ENCODE data around the gene SNX25. TPM values are rescaled to one million over a fixed set of nuclear protein-coding genes. Genes with fewer than 3 reads are reported as not detected.

SNX25 gene
- total RNA-seq, 1 donor from 2014 or later = 53.1 TPM

- H3K27me3 Mint-ChIP-seq = no peaks in the 10 kb centered on the region
- DNase-seq = no peak
- no peak overlapping the region for H3K4me3 Mint-ChIP-seq
- H3K4me1 Mint-ChIP-seq = peaks cover 9% of the 10 kb centered on the region
- POLR2A ChIA-PET = no interaction called here
- intact Hi-C loops (cut with micrococcal nuclease) = no loop called here
- ATAC-seq (ENCODE audit: low read depth) = no peak
- H3K9me3 Mint-ChIP-seq = peaks cover 14% of the 10 kb centered on the region
- TF ChIP-seq CTCF (IDR thresholded peaks at IDR 0.05) = no peak
- H3K27ac Mint-ChIP-seq = no peak overlapping the region
- CTCF ChIA-PET = no interaction called here
- peaks cover 13% of the 10 kb centered on the region for H3K36me3 Mint-ChIP-seq (ENCODE audit: low read depth)
Measured at GRCh38 chr4:185381288-185382196, 172.1 kb downstream of the SNX25 start.

- Mint-ChIP-seq H3K27ac (no peak overlapping the region), H3K9me3 (peaks cover 14% of the 10 kb centered on the region), H3K36me3 (ENCODE audit: low read depth) (peaks cover 7% of the 10 kb centered on the region), H3K27me3 (no peaks in the 10 kb centered on the region), H3K4me3 (no peak overlapping the region), H3K4me1 (peaks cover 9% of the 10 kb centered on the region)
- ChIA-PET POLR2A (no interaction called here), CTCF (no interaction called here)
- intact Hi-C loops (cut with micrococcal nuclease) = no loop called here
- ATAC-seq (ENCODE audit: low read depth) (no peak), DNase-seq (no peak)
- no peak for TF ChIP-seq CTCF (IDR thresholded peaks at IDR 0.05)
Measured at GRCh38 chr4:185382754-185383153, 173.4 kb downstream of the SNX25 start.

- ATAC-seq (ENCODE audit: low read depth) = no peak
- POLR2A ChIA-PET = no interaction called here
- CTCF ChIA-PET = interaction anchor here (0.6 kb wide), 1 partner anchor 37 kb away, joined by 3 read pairs; no protein-coding TSS in a partner anchor
- intact Hi-C loops (cut with micrococcal nuclease) = no loop called here
- H3K27me3 Mint-ChIP-seq = no peaks in the 10 kb centered on the region
- peaks cover 14% of the 10 kb centered on the region for H3K9me3 Mint-ChIP-seq
- H3K27ac Mint-ChIP-seq = no peak overlapping the region
- no peak for DNase-seq
- peaks cover 9% of the 10 kb centered on the region for H3K4me1 Mint-ChIP-seq
- peaks cover 7% of the 10 kb centered on the region for H3K36me3 Mint-ChIP-seq (ENCODE audit: low read depth)
- no peak overlapping the region for H3K4me3 Mint-ChIP-seq
- no peak for TF ChIP-seq CTCF (IDR thresholded peaks at IDR 0.05)
Measured at GRCh38 chr4:185383451-185383850, 174.1 kb downstream of the SNX25 start.

- ATAC-seq (ENCODE audit: low read depth) (no peak), DNase-seq (no peak)
- CTCF ChIA-PET = interaction anchor here (0.6 kb wide), 2 partner anchors 38 to 200 kb away, joined by 3 read pairs; no protein-coding TSS in a partner anchor
- Mint-ChIP-seq H3K4me1 (peaks cover 9% of the 10 kb centered on the region), H3K27me3 (no peaks in the 10 kb centered on the region), H3K4me3 (no peak overlapping the region), H3K36me3 (ENCODE audit: low read depth) (peaks cover 7% of the 10 kb centered on the region), H3K27ac (no peak overlapping the region), H3K9me3 (peaks cover 14% of the 10 kb centered on the region)
- TF ChIP-seq CTCF (IDR thresholded peaks at IDR 0.05) = no peak
- intact Hi-C loops (cut with micrococcal nuclease) = no loop called here
- POLR2A ChIA-PET = interaction anchor here (2.1 kb wide), 1 partner anchor 12 kb away, joined by 8 read pairs; the partner anchor contains the start of genes ANKRD37 and LRP2BP
Measured at GRCh38 chr4:185384061-185384460, 174.7 kb downstream of the SNX25 start.

- Mint-ChIP-seq H3K27ac (no peak overlapping the region), H3K4me1 (peaks cover 9% of the 10 kb centered on the region), H3K27me3 (no peaks in the 10 kb centered on the region), H3K9me3 (peaks cover 14% of the 10 kb centered on the region), H3K36me3 (ENCODE audit: low read depth) (peaks cover 7% of the 10 kb centered on the region), H3K4me3 (no peak overlapping the region)
- TF ChIP-seq CTCF (IDR thresholded peaks at IDR 0.05) = no peak
- intact Hi-C loops (cut with micrococcal nuclease) = no loop called here
- ATAC-seq (ENCODE audit: low read depth) (no peak), DNase-seq (no peak)
- POLR2A ChIA-PET = interaction anchor here (2.1 kb wide), 1 partner anchor 11 kb away, joined by 8 read pairs; the partner anchor contains the start of genes ANKRD37 and LRP2BP
- CTCF ChIA-PET = interaction anchor here (0.6 kb wide), 2 partner anchors 9 to 200 kb away, joined by 3 to 4 read pairs; no protein-coding TSS in a partner anchor
Measured at GRCh38 chr4:185384930-185385331, 175.5 kb downstream of the SNX25 start.

All from activated B cell treated with CpG ODN at 0.5 μM for 24 hours (primary cell).